Esophagus squamous epithelium (tissue), 4 donors: ENCODE results near the gene BACH2.

Source experiments
- POLR2A ChIP-seq, 4 donors: fragments of 450-650 bp; IDR thresholded peaks; one replicate each; pipeline ENCODE4 v1.6.1; 2017; ENCODE audit warnings: antibody characterized with exemption in 4 of 4, mild to moderate bottlenecking in 4 of 4, moderate library complexity in 3 of 4
- TF ChIP-seq, protein P1 (sequence below), 6 experiments: fragments of 450-650 bp in 4 of 6; fragments of 200-600 bp in 2 of 6; sonication (generic) in 2 of 6; IDR thresholded peaks; one replicate each; pipeline ENCODE4 v1.5.1; 2016 to 2019; ENCODE audit warnings: antibody characterized with exemption in 6 of 6, mild to moderate bottlenecking in 4 of 6, moderate library complexity in 4 of 6

DNA sequence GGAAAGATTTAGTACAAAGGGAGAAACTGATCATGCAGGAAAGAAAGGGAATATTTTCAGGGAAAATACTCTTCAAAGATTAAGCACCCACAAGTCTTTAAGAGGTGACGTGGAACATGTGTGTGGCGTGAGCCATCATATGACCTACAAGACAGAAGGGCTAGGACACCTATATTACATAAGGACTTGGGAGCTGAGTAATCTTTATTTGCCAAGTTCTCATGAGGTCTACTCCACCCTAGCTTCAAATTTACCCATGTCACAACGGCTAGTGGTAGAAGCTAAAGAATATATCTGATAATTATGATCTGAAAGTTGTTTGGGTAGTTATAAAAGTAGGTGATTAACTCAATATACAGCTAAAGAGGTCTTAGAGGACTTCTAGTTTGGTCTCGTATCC lies 234.6 kb downstream of the BACH2 start:
- TF ChIP-seq, protein P1, sequence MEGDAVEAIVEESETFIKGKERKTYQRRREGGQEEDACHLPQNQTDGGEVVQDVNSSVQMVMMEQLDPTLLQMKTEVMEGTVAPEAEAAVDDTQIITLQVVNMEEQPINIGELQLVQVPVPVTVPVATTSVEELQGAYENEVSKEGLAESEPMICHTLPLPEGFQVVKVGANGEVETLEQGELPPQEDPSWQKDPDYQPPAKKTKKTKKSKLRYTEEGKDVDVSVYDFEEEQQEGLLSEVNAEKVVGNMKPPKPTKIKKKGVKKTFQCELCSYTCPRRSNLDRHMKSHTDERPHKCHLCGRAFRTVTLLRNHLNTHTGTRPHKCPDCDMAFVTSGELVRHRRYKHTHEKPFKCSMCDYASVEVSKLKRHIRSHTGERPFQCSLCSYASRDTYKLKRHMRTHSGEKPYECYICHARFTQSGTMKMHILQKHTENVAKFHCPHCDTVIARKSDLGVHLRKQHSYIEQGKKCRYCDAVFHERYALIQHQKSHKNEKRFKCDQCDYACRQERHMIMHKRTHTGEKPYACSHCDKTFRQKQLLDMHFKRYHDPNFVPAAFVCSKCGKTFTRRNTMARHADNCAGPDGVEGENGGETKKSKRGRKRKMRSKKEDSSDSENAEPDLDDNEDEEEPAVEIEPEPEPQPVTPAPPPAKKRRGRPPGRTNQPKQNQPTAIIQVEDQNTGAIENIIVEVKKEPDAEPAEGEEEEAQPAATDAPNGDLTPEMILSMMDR (IDR thresholded peaks at IDR 0.05): no peak
- no peak for TF ChIP-seq POLR2A (IDR thresholded peaks at IDR 0.05)
